Kidney tubule cell (primary cell): ENCODE data around the gene MRFAP1.
"Not testable (repeated sequence)": the region's sequence is repeated elsewhere in the genome, so short reads cannot be mapped to it uniquely, and the experiment has no call there.

ENCODE experiments used
- DNase-seq: peaks from one replicate; pipeline ENCODE4 v3.0.0-alpha.2; 2018; ENCODE audit warnings: low spot score

Gene MRFAP1

DNA sequence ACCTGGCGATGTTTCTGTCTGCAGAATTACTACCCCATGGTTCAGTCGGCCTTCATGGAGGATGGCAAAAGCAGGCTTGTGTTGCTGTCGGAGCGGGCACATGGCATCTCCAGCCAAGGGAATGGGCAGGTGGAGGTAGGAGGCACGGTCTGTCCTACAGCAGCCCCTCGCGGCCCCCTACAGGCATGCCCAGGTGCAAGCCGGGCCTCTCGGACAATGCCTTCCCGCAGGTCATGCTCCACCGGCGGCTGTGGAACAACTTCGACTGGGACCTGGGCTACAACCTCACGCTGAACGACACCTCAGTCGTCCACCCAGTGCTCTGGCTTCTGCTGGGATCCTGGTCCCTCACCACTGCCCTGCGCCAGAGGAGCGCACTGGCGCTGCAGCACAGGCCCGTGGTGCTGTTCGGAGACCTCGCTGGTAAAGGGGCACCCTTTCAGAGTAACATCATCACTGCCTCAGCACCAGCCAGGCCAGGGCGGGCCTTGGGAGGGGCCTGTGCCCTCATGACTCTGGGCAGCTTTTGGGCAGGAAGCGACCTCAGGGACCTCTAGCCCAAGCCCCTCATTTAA, 29.5 kb upstream of the MRFAP1 start:
- no peak for DNase-seq

DNA sequence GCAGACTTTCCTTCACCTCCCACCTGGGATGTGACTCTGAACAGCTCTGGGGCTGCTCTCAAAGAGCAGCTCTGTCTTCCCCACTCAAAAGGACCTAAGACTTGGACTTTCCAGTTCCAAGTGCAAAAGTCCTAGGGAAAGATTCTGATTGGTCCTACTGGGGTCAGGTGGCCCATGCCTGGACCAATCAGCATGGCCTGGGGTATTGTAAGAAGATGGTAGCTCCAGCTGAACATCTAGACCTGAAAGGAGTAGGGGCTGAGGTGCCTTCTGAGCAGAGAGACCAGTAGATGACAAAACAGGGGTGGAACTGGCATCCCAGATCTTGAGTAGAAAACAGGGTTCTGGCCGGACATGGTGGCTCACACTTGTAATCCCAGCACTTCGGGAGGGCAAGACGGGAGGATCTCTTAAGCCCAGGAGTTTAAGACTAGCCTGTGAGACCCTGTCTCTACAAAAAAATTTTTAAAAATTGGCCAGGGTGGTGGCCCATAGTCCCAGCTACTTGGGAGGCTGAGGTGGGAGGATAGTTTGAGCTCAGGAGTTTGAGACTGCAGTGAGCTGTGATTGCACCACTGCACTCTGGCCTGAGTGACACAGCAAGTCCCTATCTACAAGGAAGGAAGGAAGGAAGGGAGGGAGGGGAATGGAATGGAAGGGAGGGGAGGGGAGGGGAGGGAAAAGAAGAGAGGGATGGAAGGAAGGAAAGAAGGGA, 27.4 kb upstream of the MRFAP1 start:
- DNase-seq: no peak

DNA sequence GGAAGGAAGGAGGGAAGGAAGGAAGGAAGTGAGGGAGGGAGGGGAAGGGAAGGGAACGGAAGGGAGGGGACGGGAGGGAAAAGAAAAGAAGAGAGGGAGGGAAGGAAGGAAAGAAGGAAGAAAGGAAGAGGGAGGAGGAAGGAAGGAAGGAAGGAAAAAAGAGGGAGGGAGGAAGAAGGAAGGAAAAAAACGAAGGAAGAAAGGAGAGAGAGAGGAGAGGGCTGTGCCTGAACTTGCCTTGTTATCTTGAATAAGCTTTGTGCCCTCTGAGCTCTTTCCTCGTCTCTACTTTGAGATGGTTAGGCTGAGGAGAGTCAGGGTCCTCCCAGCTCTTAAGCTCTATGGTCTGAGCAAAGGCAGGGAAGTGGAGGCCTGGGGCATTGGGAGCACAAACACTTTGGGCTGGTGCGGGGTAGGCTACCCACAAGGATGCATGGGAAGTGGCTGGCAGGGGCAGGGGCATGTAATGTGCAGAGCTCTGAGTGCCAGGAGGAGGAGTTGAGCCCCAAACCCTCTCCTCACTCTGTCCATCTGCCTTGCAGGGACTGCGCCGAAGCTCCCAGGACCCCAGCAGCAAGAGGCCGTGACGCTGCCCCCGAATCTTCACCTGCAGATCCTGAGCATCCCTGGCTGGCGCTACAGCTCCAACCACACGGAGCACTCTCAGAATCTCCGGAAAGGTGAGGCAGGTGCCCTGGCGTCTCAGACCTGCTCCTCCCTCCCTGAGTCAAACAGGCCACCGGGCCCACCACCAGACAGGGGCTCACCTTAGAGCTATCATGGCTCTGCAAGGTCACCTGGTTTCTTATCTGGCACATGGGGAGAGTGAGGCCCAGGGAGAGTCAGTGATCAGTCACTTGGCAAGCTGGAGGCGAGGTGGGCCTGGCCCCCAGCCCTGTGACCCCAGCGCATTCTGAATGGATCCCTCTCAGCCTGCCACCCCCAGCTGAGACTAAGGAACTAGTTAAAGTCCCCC, 26.5 kb upstream of the MRFAP1 start:
- DNase-seq: no peak

DNA sequence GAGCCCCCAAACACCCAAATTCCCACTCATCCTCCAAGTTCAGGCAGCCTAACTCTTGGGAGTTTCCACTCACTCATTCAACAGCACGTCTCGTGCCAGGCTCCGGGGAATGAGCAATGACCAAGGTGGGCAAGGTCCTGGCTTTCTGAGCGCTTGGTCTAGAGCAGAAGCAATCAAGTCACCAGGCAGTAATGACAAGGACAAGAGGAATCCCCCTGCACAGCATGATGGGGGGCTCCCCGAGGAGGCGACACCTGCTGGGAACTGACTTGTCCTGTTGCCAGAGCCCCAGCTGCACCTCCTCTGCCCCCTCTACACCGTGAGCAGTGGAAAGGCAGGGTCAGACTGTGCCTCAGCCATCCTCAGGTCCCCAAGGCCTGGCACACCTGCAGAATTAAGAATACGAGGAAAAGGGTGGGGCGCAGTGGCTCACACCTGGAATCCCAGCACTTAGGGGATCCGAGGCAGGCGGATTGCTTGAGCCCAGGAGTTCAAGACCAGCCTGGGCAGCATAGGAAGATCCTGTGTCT, 25.7 kb upstream of the MRFAP1 start:
- no peak for DNase-seq

DNA sequence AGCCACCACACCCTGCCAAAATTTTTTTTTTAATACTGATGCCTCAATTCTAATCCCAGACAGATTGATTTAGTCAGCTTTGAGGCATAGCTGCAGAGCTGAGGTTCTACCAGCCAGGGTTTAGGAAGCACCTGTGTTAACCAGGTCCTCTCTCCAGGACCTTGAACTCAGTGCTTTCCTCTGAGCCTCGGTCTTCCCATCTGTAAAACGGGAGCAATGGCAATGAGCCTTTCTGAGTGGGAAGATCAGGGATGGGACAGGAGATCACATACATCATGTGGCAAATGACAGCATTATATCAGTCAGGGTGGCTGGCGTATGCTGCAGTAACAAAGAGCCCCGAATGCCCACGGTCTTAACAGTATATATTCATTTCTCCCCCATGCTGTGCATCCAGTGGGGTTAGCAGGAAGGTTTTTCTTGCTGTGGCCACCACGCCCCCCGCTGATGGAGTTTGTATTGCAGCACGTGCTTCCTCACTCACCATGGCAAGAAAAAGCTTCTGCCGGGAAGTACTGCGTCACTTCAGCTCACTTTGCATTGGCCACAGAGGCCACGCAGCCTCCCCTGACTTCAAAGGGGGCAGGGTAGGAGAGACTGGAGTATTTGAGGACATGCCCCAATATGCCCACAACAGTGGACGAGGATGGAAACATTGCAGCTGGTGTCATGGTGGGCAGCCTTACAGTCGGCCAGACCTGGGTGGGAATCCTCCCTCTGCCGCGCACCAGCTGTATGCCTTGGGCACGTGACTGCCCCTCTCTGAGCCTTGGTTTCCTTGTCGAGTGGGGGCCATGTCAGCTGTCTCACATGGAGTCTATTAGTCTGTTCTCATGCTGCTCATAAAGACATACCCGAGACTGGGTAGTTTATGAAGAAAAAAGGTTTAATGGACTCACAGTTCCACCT, 24.1 kb upstream of the MRFAP1 start:
- no peak for DNase-seq

DNA sequence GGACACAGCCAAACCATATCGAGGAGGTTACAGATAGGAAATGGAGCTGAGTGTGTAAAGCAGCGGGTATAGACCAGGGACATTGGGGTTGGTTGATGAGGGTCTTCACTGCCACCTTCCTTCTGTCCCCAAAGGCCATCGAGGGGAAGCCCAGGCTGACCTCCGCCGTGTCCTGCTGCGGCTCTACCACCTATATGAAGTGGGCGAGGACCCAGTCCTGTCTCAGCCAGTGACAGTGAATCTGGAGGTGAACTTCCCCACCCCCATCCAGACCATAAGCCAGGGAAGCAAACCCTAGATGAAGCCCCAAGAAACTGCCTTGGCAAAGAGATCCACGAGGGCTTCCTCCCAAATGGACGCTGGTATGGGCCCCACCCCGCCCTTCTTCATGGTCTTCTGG, 23.2 kb upstream of the MRFAP1 start:
- DNase-seq: no peak

DNA sequence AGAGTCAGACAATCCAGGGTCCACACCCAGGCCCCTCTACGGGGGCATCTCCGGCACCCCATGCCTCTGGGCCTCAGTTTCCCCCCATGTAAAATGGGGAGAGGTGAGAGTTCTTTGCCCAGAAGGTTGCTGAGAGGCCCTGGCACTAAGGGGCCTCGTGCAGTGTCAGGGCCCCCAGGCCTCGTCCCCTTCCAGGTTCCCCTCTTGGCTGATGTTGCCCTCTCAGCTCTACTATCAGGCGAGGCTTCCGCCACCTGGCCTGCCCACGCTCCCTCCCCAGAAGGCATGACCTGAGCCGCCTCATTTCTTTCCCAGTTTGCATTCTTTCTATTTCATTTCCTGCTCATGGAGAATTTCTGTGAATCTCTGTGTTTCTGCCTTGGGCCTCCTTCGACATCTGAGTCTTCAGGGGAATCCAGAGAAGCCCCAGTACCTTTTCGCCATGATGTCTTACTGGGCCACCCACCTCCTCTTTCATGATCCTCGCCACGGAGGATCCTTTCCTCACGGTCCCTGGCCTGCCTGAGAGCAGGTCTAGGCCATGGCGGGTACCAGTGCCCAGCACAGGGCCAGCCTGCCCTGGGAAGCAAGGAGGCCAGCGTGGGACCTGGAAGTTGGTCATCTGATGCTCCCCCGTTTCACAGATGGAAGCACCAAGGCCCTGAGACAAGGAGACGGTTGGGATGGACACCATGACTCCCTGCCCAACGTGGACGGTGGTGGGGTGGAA, 21.9 kb upstream of the MRFAP1 start:
- no peak for DNase-seq

DNA sequence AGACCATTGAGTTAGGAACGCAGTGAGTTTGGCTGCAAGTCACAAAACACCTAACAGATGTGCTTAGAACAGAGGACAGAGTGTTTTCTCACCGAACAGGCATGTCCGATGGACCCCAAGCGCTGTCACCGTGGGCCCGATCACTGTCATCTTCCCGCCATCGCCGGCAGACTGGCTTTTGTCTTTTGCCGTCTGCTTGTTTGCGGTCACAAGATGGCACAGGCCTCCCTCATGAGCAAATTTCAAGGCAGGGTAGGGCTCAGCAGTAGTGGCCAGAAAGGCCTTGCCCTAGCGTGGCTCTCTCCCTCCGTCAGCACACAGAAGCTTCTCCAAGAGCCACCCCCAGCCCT, 21.4 kb upstream of the MRFAP1 start:
- no peak for DNase-seq

DNA sequence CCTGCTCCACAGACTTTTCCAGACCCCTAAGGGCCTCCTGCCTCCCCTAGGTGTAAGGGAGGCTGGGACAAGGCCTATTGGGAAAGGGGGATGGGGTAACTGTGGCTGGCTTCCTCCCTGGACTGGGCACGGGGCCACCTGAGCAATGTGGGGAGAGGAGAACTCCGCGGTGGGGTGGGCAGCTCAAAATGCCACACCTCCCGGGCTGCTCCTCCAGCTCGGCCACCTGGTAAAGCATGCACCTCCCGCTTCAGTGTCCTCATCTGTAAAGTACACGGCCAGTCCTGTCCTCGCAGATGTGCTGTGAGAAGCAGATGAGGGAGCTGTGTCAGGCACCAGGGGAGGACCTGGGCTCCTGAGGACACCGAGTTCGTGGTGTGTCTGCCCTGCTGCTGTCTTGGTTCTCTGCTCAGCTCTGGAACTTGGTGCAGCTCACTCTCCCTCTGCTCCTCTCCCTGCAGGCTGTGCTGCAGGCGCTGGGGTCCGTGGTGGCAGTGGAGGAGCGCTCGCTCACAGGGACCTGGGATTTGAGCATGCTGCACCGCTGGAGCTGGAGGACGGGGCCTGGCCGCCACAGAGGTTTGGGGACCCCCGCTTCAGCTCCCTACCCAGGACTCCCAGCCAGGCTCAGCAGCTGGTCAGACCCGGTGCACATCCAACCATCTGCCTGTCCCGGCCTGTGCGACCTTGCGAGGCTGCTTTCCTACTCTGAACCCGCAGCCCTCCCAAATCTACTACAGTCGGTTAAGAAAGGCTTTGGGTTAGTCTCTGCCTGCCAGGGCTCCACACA, 20.8 kb upstream of the MRFAP1 start:
- DNase-seq: no peak

DNA sequence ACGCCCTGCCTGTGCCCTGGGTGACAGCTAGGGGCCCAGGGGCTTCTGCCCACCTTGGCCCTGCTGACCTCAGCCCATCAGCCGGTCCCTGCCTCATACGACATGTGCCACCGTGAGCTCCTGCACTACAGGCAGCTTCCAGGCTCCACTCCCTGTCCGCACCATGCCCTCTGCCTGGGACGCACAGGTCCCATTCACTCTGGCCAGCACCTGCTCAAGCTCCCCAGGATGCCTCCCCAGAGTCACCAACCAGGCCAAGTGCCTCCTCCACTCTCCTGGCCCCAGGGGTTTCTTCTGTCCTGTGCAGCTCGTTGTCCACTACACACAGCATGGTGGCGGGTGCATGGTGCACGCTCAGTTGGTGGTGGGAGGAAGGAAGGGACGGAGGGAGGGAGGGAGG, 20.2 kb upstream of the MRFAP1 start:
- no peak for DNase-seq

DNA sequence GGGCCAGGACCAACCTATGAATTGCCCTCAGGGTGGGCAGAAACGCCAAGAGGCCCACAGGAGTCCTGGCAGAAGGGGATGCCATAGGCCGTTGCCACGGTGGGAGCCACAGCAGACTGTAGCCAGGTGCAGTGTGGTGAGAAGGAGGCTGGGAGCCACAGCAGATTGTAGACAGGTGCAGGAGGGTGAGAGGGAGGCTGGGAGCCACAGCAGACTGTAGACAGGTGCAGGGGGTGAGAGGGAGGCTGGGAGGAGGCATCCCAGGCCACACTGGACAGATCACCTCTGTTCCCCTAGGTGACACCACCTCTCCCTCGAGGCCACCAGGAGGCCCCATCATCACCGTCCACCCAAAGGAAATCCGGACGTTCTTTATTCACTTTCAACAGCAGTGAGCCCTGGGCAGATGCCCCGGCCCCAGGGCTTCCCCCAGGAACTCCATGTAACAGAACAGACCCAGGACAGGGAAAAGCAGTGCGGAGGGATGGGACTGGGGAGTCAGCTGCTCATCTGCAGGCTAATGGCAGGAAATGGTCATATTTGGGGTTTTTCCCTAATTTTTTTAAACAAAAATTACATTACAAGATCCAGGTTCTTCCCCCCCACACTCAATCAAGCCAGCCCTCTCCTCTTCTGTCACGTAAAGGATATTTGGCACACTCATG, 19.5 kb upstream of the MRFAP1 start:
- no peak for DNase-seq

DNA sequence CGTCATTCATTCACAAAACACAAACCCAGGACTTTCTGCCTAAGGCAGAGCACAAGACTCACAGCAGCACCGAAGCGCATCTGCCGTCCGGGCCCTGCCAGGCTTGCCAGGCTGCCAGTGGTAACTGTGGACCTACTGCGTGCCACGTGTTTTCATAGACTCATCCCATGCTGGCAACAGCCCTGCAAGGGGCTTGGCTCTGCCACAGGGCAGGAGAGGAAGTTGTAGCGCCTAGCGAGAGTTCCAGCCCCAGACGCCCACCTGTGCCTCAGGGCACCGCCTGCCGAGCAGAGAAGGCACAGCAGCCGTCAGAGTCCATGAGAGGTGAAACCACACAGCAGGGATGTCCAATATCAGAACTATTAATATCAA, 18.9 kb upstream of the MRFAP1 start:
- DNase-seq: no peak

DNA sequence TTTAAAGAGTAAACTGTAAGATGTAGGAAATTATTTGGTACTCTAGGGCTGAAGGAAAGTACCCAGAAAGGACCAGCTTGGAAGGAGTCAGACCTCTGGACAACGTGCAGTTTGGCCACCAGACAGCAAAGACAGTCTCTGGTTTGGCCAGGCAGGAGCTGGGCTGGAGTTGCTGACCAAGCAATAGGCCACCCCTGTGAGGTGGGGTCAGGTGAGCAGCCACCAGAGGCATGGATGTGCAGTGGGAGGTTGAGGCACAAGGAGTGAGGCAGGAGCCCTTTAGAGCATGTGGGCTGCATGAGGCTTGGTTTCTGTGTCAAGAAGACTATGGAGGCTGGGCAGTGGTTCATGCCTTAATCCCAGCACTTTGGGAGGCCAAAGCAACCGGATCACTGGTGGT, 17.7 kb upstream of the MRFAP1 start:
- DNase-seq: no peak

DNA sequence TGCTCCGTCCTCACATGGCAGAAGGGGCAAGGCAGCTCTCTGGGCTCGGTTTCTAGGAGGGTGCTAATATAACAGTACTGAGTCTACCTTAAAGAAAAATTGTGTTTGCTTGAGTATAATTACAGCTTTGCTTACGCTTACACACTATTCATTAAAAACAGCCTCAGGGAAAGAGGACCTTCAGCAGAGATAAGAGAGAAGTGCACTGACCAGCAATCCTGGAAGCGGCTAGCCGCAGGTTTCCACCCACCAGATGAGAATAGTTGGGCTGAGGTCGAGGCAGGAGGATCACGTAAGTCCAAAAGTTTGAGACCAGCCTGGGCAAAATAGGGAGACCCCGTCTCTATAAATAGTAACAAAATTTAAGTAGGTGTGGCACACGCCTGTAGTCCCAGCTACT, 15.2 kb upstream of the MRFAP1 start:
- DNase-seq: no peak

DNA sequence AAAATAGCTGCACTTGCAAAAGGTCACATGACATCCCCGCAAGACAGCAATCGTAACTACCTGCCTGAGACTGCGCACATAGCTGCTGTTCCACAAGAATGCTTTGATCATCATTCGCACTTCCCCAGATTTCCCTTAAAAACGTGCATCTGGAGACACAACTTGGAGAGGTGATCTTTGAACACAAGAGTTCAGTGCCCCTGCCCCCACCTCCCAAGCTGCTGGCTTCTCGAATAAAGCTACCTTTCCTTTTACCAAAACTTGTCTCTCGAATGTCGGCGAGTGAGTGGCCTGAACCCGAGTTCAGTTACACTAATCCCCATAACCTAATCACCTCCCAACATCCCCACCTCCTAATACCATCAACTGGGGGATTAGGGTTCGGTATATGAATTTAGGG, 14.4 kb upstream of the MRFAP1 start:
- DNase-seq: no peak

DNA sequence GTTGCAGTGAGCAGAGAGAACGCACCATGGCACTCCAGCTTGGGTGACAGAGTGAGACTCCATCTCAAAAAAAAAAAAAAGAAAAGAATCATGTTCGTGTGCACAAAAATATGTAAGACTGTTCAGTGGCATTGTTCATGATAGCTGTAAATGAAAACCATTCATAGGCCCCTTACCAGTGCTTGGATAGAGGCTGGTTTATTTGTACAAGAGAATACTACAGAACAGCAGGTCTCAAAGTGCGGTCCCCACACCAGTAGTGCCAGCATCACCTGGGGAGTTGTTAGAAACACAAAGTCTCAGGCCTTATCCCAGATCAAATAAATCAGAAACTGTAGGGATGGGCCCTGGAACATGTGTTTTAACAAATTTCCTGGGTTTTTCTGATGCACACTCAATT, 12.7 kb upstream of the MRFAP1 start:
- no peak for DNase-seq

DNA sequence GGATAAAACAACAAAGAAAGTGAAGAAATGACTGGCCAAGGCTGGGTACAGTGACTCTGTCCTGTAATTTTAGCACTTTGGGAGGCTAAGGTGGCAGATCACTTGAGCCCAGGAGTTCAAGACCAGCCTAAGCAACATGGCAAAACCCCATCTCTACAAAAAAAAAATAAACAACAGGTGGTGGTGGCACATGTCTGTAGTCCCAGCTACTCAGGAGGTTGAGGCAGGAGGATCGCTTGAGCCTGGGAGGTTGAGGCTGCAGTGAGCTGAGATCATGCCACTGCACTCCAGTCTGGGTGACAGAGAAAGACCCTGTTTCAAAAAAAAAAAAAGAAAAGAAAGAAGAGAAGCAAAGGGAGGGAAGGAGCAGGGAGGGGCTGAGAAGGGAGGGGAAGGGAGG, 12.0 kb upstream of the MRFAP1 start:
- not testable (repeated sequence) for DNase-seq

DNA sequence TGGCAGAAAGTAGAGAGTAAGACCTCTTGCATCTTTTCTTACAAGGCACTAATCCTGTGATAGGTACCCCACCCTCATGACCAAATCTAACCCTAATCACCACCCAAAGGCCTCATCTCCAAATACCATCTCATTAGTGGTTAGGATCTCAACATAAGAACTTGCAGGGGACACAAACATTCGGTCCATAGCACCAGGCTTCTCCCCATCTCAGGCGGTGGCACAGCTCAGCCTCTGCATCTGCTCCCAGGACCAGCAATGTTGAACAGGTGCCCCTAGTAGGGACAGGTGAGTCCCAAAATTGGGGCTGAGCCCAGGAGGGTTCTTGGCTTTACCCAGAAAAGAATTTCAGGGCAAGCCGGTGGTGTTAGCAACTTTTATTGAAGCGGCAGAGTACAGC, 8.4 kb upstream of the MRFAP1 start:
- no peak for DNase-seq

DNA sequence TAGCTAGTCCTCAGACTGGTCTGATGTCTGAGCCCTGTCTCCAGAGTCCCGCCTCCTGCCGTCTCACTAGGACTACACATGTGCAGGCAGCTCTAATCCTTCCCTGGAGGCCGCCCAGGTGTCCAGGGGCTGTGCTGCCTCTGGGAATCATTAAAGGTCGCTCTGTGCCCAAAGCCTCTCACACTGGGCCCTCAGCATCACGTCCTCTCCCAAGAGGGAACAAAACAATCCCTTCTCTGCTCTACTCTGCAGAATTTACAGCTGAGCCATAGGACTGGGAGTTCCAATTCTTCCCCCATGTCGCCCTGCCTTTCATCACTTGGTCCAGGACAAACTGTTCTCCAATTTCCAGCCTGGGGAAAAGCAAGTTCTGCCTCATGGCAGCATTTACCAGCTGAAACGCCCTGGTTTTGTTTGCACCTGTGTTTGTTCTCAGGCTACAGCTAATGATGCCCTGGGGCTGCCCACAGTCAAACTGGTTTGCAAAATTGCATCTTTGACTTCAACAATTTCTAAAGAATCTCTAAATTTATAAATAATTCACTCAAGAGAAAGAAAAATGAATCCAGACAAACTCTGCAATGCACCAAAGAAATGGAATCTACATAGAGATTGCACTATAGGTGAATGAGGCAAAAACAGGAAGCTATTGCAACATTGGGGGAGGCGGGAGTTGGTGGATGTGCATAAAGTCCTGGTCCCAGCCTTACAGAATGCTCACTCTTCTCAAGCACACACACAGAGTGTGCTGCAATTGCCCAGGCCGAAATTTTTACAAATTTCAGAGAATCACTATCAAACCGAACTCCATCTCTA, 7.2 kb upstream of the MRFAP1 start:
- DNase-seq: no peak
